Loucy (cell line): ENCODE results near the gene BTF3L4.

Experiments used
- H2AFZ ChIP-seq: fragments of 200-600 bp; sonication (generic); 2 replicates; pipeline ENCODE4 v1.6.0; 2016; ENCODE audit warnings: antibody characterized with exemption, mild to moderate bottlenecking, low read length, moderate library complexity
- H3F3A ChIP-seq: fragments of 200-600 bp; 2 replicates; pipeline ENCODE4 v1.6.0; 2016; ENCODE audit warnings: antibody characterized with exemption, low read depth, mild to moderate bottlenecking
- H3K27me3 ChIP-seq: fragments of 200-600 bp; sonication (generic); 2 replicates; pipeline ENCODE4 v1.6.1; 2014; ENCODE audit warnings: low read length, mild to moderate bottlenecking; ENCODE audit not compliant: insufficient read depth, poor library complexity, severe bottlenecking
- H3K36me3 ChIP-seq: fragments of 200-600 bp; sonication (generic); 2 replicates; pipeline ENCODE4 v1.6.1; 2016; ENCODE audit warnings: low read length; ENCODE audit not compliant: insufficient read depth
- H3K4me1 ChIP-seq: fragments of 200-600 bp; sonication (generic); 2 replicates; pipeline ENCODE4 v1.5.1; 2014; ENCODE audit warnings: low read length, mild to moderate bottlenecking; ENCODE audit not compliant: insufficient read depth, poor library complexity, severe bottlenecking
- H3K4me2 ChIP-seq: fragments of 200-600 bp; sonication (generic); 2 replicates; pipeline ENCODE4 v1.6.0; 2014; ENCODE audit warnings: antibody characterized with exemption, low read length, low read depth, mild to moderate bottlenecking; ENCODE audit not compliant: poor library complexity, severe bottlenecking
- H3K4me3 ChIP-seq: fragments of 200-600 bp; sonication (generic); 2 replicates; pipeline ENCODE4 v1.5.1; 2014; ENCODE audit warnings: low read length, mild to moderate bottlenecking, mixed read lengths; ENCODE audit not compliant: poor library complexity, severe bottlenecking
- H3K79me2 ChIP-seq: fragments of 200-600 bp; sonication (generic); 2 replicates; pipeline ENCODE4 v1.6.1; 2014; ENCODE audit warnings: low read length; ENCODE audit not compliant: insufficient read depth
- H3K9ac ChIP-seq: fragments of 200-600 bp; sonication (generic); 2 replicates; pipeline ENCODE4 v1.6.0; 2014; ENCODE audit warnings: mild to moderate bottlenecking, low read depth, low read length, moderate library complexity; ENCODE audit not compliant: poor library complexity, severe bottlenecking
- H3K9me2 ChIP-seq: fragments of 200-600 bp; sonication (generic); replicated peaks from 2 replicates; pipeline ENCODE4 v1.6.1; 2016; ENCODE audit warnings: low read depth, low read length, mixed read lengths
- H3K9me3 ChIP-seq: fragments of 200-600 bp; sonication (generic); 2 replicates; pipeline ENCODE4 v1.6.1; 2014; ENCODE audit warnings: mild to moderate bottlenecking, antibody characterized with exemption, low read length, low read depth; ENCODE audit not compliant: insufficient read depth
- H4K20me1 ChIP-seq: fragments of 200-600 bp; sonication (generic); 2 replicates; pipeline ENCODE4 v1.6.0; 2014; ENCODE audit warnings: antibody characterized with exemption, low read length, mild to moderate bottlenecking; ENCODE audit not compliant: insufficient read depth, poor library complexity, severe bottlenecking
- CTCF ChIP-seq: fragments of 200-600 bp; sonication (generic); conservative IDR thresholded peaks from 2 replicates; pipeline ENCODE4 v1.5.1; 2014; ENCODE audit warnings: mild to moderate bottlenecking, antibody characterized with exemption, low read length
- EZH2phosphoT487 ChIP-seq: fragments of 200-600 bp; IDR thresholded peaks from 2 replicates; pipeline ENCODE4 v1.6.1; 2018; ENCODE audit warnings: antibody characterized with exemption, mild to moderate bottlenecking, moderate library complexity, borderline replicate concordance

Gene BTF3L4

GRCh38 chr1:52055866-52056162, 281 bp upstream of the BTF3L4 start:
- H3K4me3 ChIP-seq: peak overlapping the region; percentile 86
- no peaks in the 10 kb centered on the region for H3K9me2 ChIP-seq
- peak overlapping the region; percentile 65 for H2AFZ ChIP-seq
- peaks cover 9% of the 10 kb centered on the region; the same call in 1 of the 2 replicates for H3K36me3 ChIP-seq
- H3K9me3 ChIP-seq: no peaks in the 10 kb centered on the region
- H4K20me1 ChIP-seq: peaks cover 56% of the 10 kb centered on the region
- H3K27me3 ChIP-seq: no peaks in the 10 kb centered on the region
- peak overlapping the region; percentile 96 for H3K4me2 ChIP-seq
- peaks cover 93% of the 10 kb centered on the region for H3K79me2 ChIP-seq
- H3F3A ChIP-seq: no peaks in the 10 kb centered on the region
- peak overlapping the region; percentile 91 for H3K9ac ChIP-seq
- TF ChIP-seq EZH2phosphoT487: no peak
- H3K4me1 ChIP-seq: peaks cover 50% of the 10 kb centered on the region

GRCh38 chr1:52056937-52057231, 789 bp downstream of the BTF3L4 start:
- Histone ChIP-seq H3K4me1 (peaks cover 51% of the 10 kb centered on the region), H3F3A (no peaks in the 10 kb centered on the region), H3K9me2 (no peaks in the 10 kb centered on the region), H3K9me3 (no peaks in the 10 kb centered on the region), H3K9ac (peak overlapping the region; percentile 91), H3K27me3 (no peaks in the 10 kb centered on the region), H2AFZ (peak overlapping the region; percentile 69), H4K20me1 (peaks cover 56% of the 10 kb centered on the region), H3K4me3 (peak overlapping the region; percentile 86), H3K4me2 (peak overlapping the region; percentile 96), H3K36me3 (peaks cover 12% of the 10 kb centered on the region; the same call in 1 of the 2 replicates), H3K79me2 (peaks cover 92% of the 10 kb centered on the region)
- TF ChIP-seq CTCF: no peak
- TF ChIP-seq EZH2phosphoT487: no peak

GRCh38 chr1:52057255-52057654, 1.2 kb downstream of the BTF3L4 start:
- H3K79me2 ChIP-seq: peaks cover 89% of the 10 kb centered on the region
- H3K4me1 ChIP-seq: peaks cover 48% of the 10 kb centered on the region
- peaks cover 54% of the 10 kb centered on the region for H4K20me1 ChIP-seq
- H3K4me2 ChIP-seq: peak overlapping the region; percentile 96
- H2AFZ ChIP-seq: no peak overlapping the region
- H3K36me3 ChIP-seq: peaks cover 12% of the 10 kb centered on the region; the same call in 1 of the 2 replicates
- TF ChIP-seq CTCF (no peak), EZH2phosphoT487 (no peak)
- H3K4me3 ChIP-seq: peak overlapping the region; percentile 86
- H3K9me2 ChIP-seq: no peaks in the 10 kb centered on the region
- H3K9ac ChIP-seq: peak overlapping the region; percentile 91
- H3K9me3 ChIP-seq: no peaks in the 10 kb centered on the region
- H3F3A ChIP-seq: no peaks in the 10 kb centered on the region
- H3K27me3 ChIP-seq: no peaks in the 10 kb centered on the region

GRCh38 chr1:52057876-52058415, 1.9 kb downstream of the BTF3L4 start:
- Histone ChIP-seq H3K79me2 (peaks cover 89% of the 10 kb centered on the region), H3F3A (no peaks in the 10 kb centered on the region), H4K20me1 (peaks cover 60% of the 10 kb centered on the region), H2AFZ (no peak overlapping the region), H3K9ac (peak overlapping the region; percentile 91), H3K9me3 (no peaks in the 10 kb centered on the region), H3K4me3 (peak overlapping the region; percentile 86), H3K36me3 (peaks cover 19% of the 10 kb centered on the region; the same call in 1 of the 2 replicates), H3K4me2 (peak overlapping the region; percentile 96), H3K9me2 (no peaks in the 10 kb centered on the region), H3K4me1 (peaks cover 47% of the 10 kb centered on the region), H3K27me3 (no peaks in the 10 kb centered on the region)
- TF ChIP-seq EZH2phosphoT487: no peak
- TF ChIP-seq CTCF: no peak
